ENCODE results near the gene PLA2G7.

GRCh38 chr6:46733341-46733801, 1.8 kb downstream of the PLA2G7 start:
- TF ChIP-seq CTCF (IDR thresholded peaks at IDR 0.05): no peak
- no peak for TF ChIP-seq POLR2A (IDR thresholded peaks at IDR 0.05)
